ENCODE data around the gene MECR. TPM values are rescaled to one million over a fixed set of nuclear protein-coding genes. Genes with fewer than 3 reads are reported as not detected.

MECR gene
- total RNA-seq, 3 donors from 2014 or later (not counting 1 experiment from before 2014, with no cell fraction given) = 8.0 to 11.2 (median 8.8) TPM

- Mint-ChIP-seq H3K9me3 (no peaks in the 10 kb centered on the region), H3K27ac (no peak overlapping the region), H3K4me3 (no peak overlapping the region), H3K36me3 (no peaks in the 10 kb centered on the region), H3K4me1 (peaks cover 7 to 10% of the 10 kb centered on the region in 2 donors), H3K27me3 (ENCODE audit: low read depth in 2 of 2) (peaks cover 27 to 33% of the 10 kb centered on the region in 2 donors)
- no peak overlapping the region for H3K4me3 ChIP-seq (ENCODE audit: low read length)
- H3K9me3 ChIP-seq (ENCODE audit: control insufficient read depth, insufficient read depth, low read length) = no peaks in the 10 kb centered on the region
- H3K27ac ChIP-seq (ENCODE audit: low read length) = no peak overlapping the region
- no peak for DNase-seq
- H3K4me1 ChIP-seq (ENCODE audit: control insufficient read depth, insufficient read depth, low read length) = peaks cover 14% of the 10 kb centered on the region
- no peak for TF ChIP-seq CTCF (IDR thresholded peaks at IDR 0.05)
- intact Hi-C loops (cut with micrococcal nuclease) = no loop called here
- peaks cover 21% of the 10 kb centered on the region for H3K27me3 ChIP-seq (ENCODE audit: control insufficient read depth, insufficient read depth, low read length)
- ATAC-seq = no peak
- 70% methylated on average over 11 of the region's 11 CpGs for WGBS (ENCODE audit: insufficient coverage)
- no peaks in the 10 kb centered on the region for H3K36me3 ChIP-seq (ENCODE audit: control insufficient read depth, insufficient read depth, low read length)
Observed at GRCh38 chr1:29256979-29257804, 26.5 kb upstream of the MECR start.

- Mint-ChIP-seq H3K4me1 (peaks cover 7 to 10% of the 10 kb centered on the region in 2 donors), H3K36me3 (no peaks in the 10 kb centered on the region), H3K27me3 (ENCODE audit: low read depth in 2 of 2) (peaks cover 22 to 28% of the 10 kb centered on the region in 2 donors), H3K9me3 (no peaks in the 10 kb centered on the region), H3K4me3 (no peak overlapping the region), H3K27ac (no peak overlapping the region)
- no peak for DNase-seq
- intact Hi-C loops (cut with micrococcal nuclease) = no loop called here
- 58% methylated on average over 5 of the region's 5 CpGs for WGBS (ENCODE audit: insufficient coverage)
- no peaks in the 10 kb centered on the region for H3K9me3 ChIP-seq (ENCODE audit: control insufficient read depth, insufficient read depth, low read length)
- no peak for ATAC-seq
- no peak overlapping the region for H3K27ac ChIP-seq (ENCODE audit: low read length)
- peaks cover 21% of the 10 kb centered on the region for H3K27me3 ChIP-seq (ENCODE audit: control insufficient read depth, insufficient read depth, low read length)
- peaks cover 14% of the 10 kb centered on the region for H3K4me1 ChIP-seq (ENCODE audit: control insufficient read depth, insufficient read depth, low read length)
- no peak overlapping the region for H3K4me3 ChIP-seq (ENCODE audit: low read length)
- H3K36me3 ChIP-seq (ENCODE audit: control insufficient read depth, insufficient read depth, low read length) = no peaks in the 10 kb centered on the region
- TF ChIP-seq CTCF (IDR thresholded peaks at IDR 0.05) = no peak
Observed at GRCh38 chr1:29256394-29256793, 25.7 kb upstream of the MECR start.

- no peaks in the 10 kb centered on the region for H3K36me3 Mint-ChIP-seq
- H3K27ac ChIP-seq (ENCODE audit: low read length) = no peak overlapping the region
- no peaks in the 10 kb centered on the region for H3K9me3 ChIP-seq (ENCODE audit: control insufficient read depth, insufficient read depth, low read length)
- H3K4me3 Mint-ChIP-seq = no peak overlapping the region
- ATAC-seq = no peak
- H3K27me3 ChIP-seq (ENCODE audit: control insufficient read depth, insufficient read depth, low read length) = peaks cover 11% of the 10 kb centered on the region
- 84% methylated on average over 10 of the region's 10 CpGs for WGBS (ENCODE audit: insufficient coverage)
- H3K9me3 Mint-ChIP-seq = no peaks in the 10 kb centered on the region
- H3K4me3 ChIP-seq (ENCODE audit: low read length) = no peak overlapping the region
- H3K27me3 Mint-ChIP-seq (ENCODE audit: low read depth in 2 of 2) = peaks cover 13 to 22% of the 10 kb centered on the region in 2 donors
- peaks cover 4% of the 10 kb centered on the region in 2 donors for H3K4me1 Mint-ChIP-seq
- no peak for DNase-seq
- no peak for TF ChIP-seq CTCF (IDR thresholded peaks at IDR 0.05)
- H3K27ac Mint-ChIP-seq = no peak overlapping the region
- peaks cover 12% of the 10 kb centered on the region for H3K4me1 ChIP-seq (ENCODE audit: control insufficient read depth, insufficient read depth, low read length)
- intact Hi-C loops (cut with micrococcal nuclease) = no loop called here
- no peaks in the 10 kb centered on the region for H3K36me3 ChIP-seq (ENCODE audit: control insufficient read depth, insufficient read depth, low read length)
Observed at GRCh38 chr1:29255134-29255666, 24.5 kb upstream of the MECR start.

Data from natural killer cell (primary cell).